NT2/D1 (cell line): Measurements from ENCODE around the gene SMARCC2.

Experiments used
- SUZ12 ChIP-seq: IDR thresholded peaks from 2 replicates; pipeline ENCODE4 v1.6.1; 2011; ENCODE audit not compliant: insufficient read length, insufficient read depth; ENCODE audit errors: extremely low read depth
- YY1 ChIP-seq: IDR thresholded peaks from 2 replicates; pipeline ENCODE4 v1.6.1; 2011; ENCODE audit not compliant: insufficient read length, insufficient read depth
- ZNF274 ChIP-seq: IDR thresholded peaks from 2 replicates; pipeline ENCODE4 v1.6.1; 2011; ENCODE audit warnings: mild to moderate bottlenecking, low read depth, low read length

DNA sequence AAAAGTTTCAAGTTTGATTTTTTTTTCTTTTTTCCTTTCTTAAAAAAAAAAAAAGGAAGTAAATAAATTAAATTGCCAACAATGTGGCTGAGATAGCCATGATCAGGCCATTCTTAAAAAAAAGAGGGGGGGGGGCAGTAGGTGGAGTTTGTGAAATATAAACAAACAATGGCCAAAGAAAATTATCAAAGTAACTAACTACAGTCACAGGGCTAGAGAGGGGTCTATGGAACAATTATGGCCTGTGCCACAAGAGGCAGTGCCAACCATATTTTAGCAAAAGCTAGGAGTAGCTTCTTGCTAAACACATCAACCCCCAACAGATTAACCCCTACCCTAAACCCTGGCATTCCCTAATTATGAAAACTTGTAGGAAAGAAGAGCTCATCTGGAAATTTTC lies 16.2 kb upstream of the SMARCC2 start:
- TF ChIP-seq YY1 (no peak), ZNF274 (no peak), SUZ12 (no peak)
